ENCODE data around the gene PLA2G4D.

- TF ChIP-seq ESRRA (CRISPR knock-in tag; IDR thresholded peaks at IDR 0.05; ENCODE audit: borderline replicate concordance) = no peak
- no peak for TF ChIP-seq ATF3 (CRISPR knock-in tag; conservative IDR thresholded peaks at IDR 0.05)
- TF ChIP-seq CTCF (IDR thresholded peaks at IDR 0.05) = no peak
- TF ChIP-seq JUN (CRISPR knock-in tag; IDR thresholded peaks at IDR 0.05) = no peak
- TF ChIP-seq ZMAT4 (CRISPR knock-in tag; IDR thresholded peaks at IDR 0.05) = no peak
- no peak for TF ChIP-seq ZNF317 (CRISPR knock-in tag; IDR thresholded peaks at IDR 0.05; ENCODE audit: borderline replicate concordance, low read depth)
- no peak for TF ChIP-seq ERG (CRISPR knock-in tag; IDR thresholded peaks at IDR 0.05)
- no peak for TF ChIP-seq NFYB (CRISPR knock-in tag; conservative IDR thresholded peaks at IDR 0.05; ENCODE audit: low read depth)
- TF ChIP-seq NFATC4 (CRISPR knock-in tag; IDR thresholded peaks at IDR 0.05) = no peak
- no peak for TF ChIP-seq CREB1 (CRISPR knock-in tag; IDR thresholded peaks at IDR 0.05)
- no peak for TF ChIP-seq STAT6 (CRISPR knock-in tag; conservative IDR thresholded peaks at IDR 0.05; ENCODE audit: low read depth)
- no peak for TF ChIP-seq CREM (CRISPR knock-in tag; IDR thresholded peaks at IDR 0.05)
- no peak for TF ChIP-seq CBFB (CRISPR knock-in tag; IDR thresholded peaks at IDR 0.05; ENCODE audit: low read depth)
Observed at GRCh38 chr15:42088801-42089640, 5.3 kb downstream of the PLA2G4D start.
